ENCODE data around the gene AKAP1.

DNA sequence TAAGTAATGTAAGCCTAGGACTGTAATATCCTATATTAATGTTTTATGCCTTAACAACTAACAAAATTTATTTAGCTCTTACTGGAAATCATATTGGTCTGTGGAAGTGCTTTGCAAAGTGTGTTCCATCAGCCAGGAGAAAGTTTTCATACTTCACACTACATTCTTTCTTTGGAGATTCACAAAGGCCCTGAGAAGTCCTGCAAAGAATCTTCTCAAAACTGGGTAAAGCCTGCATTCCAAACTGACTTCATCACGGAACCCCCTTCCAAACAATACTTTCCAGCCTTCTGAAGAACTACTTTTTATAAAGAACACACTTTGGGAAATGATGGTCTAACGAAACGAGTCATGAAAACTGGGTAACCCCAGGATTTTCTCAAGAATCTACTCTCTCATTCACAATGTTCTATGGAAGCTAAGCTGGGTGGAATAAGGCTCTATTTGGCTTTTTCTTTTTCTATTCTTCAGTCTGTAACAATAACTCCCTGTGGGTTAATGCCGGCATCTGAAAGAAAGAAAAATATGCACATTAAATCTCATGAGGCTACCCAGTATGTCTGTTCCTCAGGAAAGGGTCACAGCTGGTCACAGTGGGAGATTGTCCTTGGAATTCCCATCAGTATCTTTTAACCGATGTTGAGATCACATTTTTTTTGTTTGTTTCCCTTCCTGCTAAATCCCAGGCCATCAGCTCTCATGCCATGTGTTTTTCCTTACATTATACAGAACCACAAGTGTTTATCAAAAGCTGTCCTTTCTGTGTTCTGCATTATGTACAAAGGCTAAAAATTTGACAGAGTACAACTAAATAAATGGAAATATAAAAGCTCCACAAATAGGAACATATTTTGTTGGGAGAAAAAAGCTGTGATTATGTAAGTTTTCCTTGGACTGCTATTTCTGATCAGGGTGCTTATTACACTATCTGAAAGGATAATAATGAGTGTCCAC, 12.8 kb upstream of the AKAP1 start:
- TF ChIP-seq, protein P1, sequence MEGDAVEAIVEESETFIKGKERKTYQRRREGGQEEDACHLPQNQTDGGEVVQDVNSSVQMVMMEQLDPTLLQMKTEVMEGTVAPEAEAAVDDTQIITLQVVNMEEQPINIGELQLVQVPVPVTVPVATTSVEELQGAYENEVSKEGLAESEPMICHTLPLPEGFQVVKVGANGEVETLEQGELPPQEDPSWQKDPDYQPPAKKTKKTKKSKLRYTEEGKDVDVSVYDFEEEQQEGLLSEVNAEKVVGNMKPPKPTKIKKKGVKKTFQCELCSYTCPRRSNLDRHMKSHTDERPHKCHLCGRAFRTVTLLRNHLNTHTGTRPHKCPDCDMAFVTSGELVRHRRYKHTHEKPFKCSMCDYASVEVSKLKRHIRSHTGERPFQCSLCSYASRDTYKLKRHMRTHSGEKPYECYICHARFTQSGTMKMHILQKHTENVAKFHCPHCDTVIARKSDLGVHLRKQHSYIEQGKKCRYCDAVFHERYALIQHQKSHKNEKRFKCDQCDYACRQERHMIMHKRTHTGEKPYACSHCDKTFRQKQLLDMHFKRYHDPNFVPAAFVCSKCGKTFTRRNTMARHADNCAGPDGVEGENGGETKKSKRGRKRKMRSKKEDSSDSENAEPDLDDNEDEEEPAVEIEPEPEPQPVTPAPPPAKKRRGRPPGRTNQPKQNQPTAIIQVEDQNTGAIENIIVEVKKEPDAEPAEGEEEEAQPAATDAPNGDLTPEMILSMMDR (IDR thresholded peaks at IDR 0.05 in 4 of 5, conservative IDR thresholded peaks at IDR 0.05 in 1 of 5) = no peak
- TF ChIP-seq POLR2A (IDR thresholded peaks at IDR 0.05) = no peak

Measured in gastrocnemius medialis (tissue), 4 donors.